ENCODE results near the gene CHRNG.

Gene CHRNG

GRCh38 chr2:232508251-232508650, 31.2 kb upstream of the CHRNG start:
- Histone ChIP-seq H3K18ac (ENCODE audit: low read depth in 1 of 2, low read length in 2 of 2) (no peak overlapping the region), H3K9me3 (ENCODE audit: control insufficient read depth, low read length) (no peaks in the 10 kb centered on the region), H3K23ac (ENCODE audit: low read length in 2 of 2) (no peak overlapping the region), H2AK5ac (ENCODE audit: low read length, severe bottlenecking) (no peak overlapping the region), H3K4me2 (ENCODE audit: low read length, poor library complexity, severe bottlenecking) (no peak overlapping the region), H4K8ac (ENCODE audit: low read length) (no peak overlapping the region), H3K27ac (ENCODE audit: low read length, poor library complexity, severe bottlenecking) (no peak overlapping the region), H3K79me1 (replicated peaks; ENCODE audit: low read length, poor library complexity, severe bottlenecking) (no peaks in the 10 kb centered on the region), H3K36me3 (ENCODE audit: control insufficient read depth in 1 of 2, insufficient read depth in 2 of 2, low read depth in 1 of 2, low read length in 2 of 2) (no peaks in the 10 kb centered on the region), H2BK12ac (ENCODE audit: low read length in 2 of 2) (no peak overlapping the region), H2BK120ac (ENCODE audit: low read depth, low read length) (no peak overlapping the region), H3K27me3 (ENCODE audit: control insufficient read depth in 1 of 2, insufficient read depth in 1 of 2, low read length in 2 of 2) (peaks cover 74 to 81% of the 10 kb centered on the region in 2 experiments), H3K4me3 (ENCODE audit: insufficient read depth in 1 of 2, low read depth in 1 of 2, low read length in 2 of 2) (no peak overlapping the region), H3K14ac (ENCODE audit: low read length in 2 of 2) (no peak overlapping the region), H3K9ac (ENCODE audit: low read length) (no peak overlapping the region), H4K91ac (ENCODE audit: low read length) (no peak overlapping the region), H2BK15ac (ENCODE audit: low read depth, poor library complexity, severe bottlenecking) (no peak overlapping the region), H3K4me1 (ENCODE audit: control insufficient read depth, insufficient read depth, low read depth, low read length) (peaks cover 4% of the 10 kb centered on the region), H2AFZ (ENCODE audit: low read depth, low read length) (no peak overlapping the region), H3K4ac (ENCODE audit: low read depth in 1 of 2, low read length in 2 of 2) (no peak overlapping the region), H2BK5ac (ENCODE audit: low read depth, low read length, poor library complexity, severe bottlenecking) (no peak overlapping the region)
- WGBS = 81% methylated on average over 7 of the region's 7 CpGs
- no peak for DNase-seq

GRCh38 chr2:232511336-232511890, 28.1 kb upstream of the CHRNG start:
- no peaks in the 10 kb centered on the region for H3K79me1 ChIP-seq (replicated peaks; ENCODE audit: low read length, poor library complexity, severe bottlenecking)
- no peak overlapping the region for H2BK15ac ChIP-seq (ENCODE audit: low read depth, poor library complexity, severe bottlenecking)
- no peaks in the 10 kb centered on the region for H3K4me1 ChIP-seq (ENCODE audit: control insufficient read depth, insufficient read depth, low read depth, low read length)
- H2BK5ac ChIP-seq (ENCODE audit: low read depth, low read length, poor library complexity, severe bottlenecking) = no peak overlapping the region
- H3K4ac ChIP-seq (ENCODE audit: low read depth in 1 of 2, low read length in 2 of 2) = no peak overlapping the region
- no peak overlapping the region for H3K27ac ChIP-seq (ENCODE audit: low read length, poor library complexity, severe bottlenecking)
- no peaks in the 10 kb centered on the region for H3K36me3 ChIP-seq (ENCODE audit: control insufficient read depth in 1 of 2, insufficient read depth in 2 of 2, low read depth in 1 of 2, low read length in 2 of 2)
- no peak overlapping the region for H3K14ac ChIP-seq (ENCODE audit: low read length in 2 of 2)
- H3K9ac ChIP-seq (ENCODE audit: low read length) = no peak overlapping the region
- no peak overlapping the region for H3K4me3 ChIP-seq (ENCODE audit: insufficient read depth in 1 of 2, low read depth in 1 of 2, low read length in 2 of 2)
- H3K27me3 ChIP-seq (ENCODE audit: control insufficient read depth in 1 of 2, insufficient read depth in 1 of 2, low read length in 2 of 2) = peaks cover 71 to 73% of the 10 kb centered on the region in 2 experiments
- no peaks in the 10 kb centered on the region for H3K9me3 ChIP-seq (ENCODE audit: control insufficient read depth, low read length)
- H2AFZ ChIP-seq (ENCODE audit: low read depth, low read length) = no peak overlapping the region
- no peak overlapping the region for H3K4me2 ChIP-seq (ENCODE audit: low read length, poor library complexity, severe bottlenecking)
- H4K91ac ChIP-seq (ENCODE audit: low read length) = no peak overlapping the region
- H2BK120ac ChIP-seq (ENCODE audit: low read depth, low read length) = no peak overlapping the region
- no peak overlapping the region for H3K18ac ChIP-seq (ENCODE audit: low read depth in 1 of 2, low read length in 2 of 2)
- no peak overlapping the region for H2AK5ac ChIP-seq (ENCODE audit: low read length, severe bottlenecking)
- H4K8ac ChIP-seq (ENCODE audit: low read length) = no peak overlapping the region
- no peak for DNase-seq
- 78% methylated on average over 11 of the region's 11 CpGs for WGBS
- no peak overlapping the region for H2BK12ac ChIP-seq (ENCODE audit: low read length in 2 of 2)
- H3K23ac ChIP-seq (ENCODE audit: low read length in 2 of 2) = no peak overlapping the region

- 76% methylated on average over 10 of the region's 10 CpGs for WGBS
- no peak overlapping the region for H2BK15ac ChIP-seq (ENCODE audit: low read depth, poor library complexity, severe bottlenecking)
- no peaks in the 10 kb centered on the region for H3K36me3 ChIP-seq (ENCODE audit: control insufficient read depth in 1 of 2, insufficient read depth in 2 of 2, low read depth in 1 of 2, low read length in 2 of 2)
These were observed 26.9 kb upstream of the CHRNG start for GRCh38 chr2:232512602-232513001.

GRCh38 chr2:232513353-232513752, 26.1 kb upstream of the CHRNG start:
- H3K27me3 ChIP-seq (ENCODE audit: control insufficient read depth in 1 of 2, insufficient read depth in 1 of 2, low read length in 2 of 2) = peaks cover 67 to 70% of the 10 kb centered on the region in 2 experiments
- no peaks in the 10 kb centered on the region for H3K4me1 ChIP-seq (ENCODE audit: control insufficient read depth, insufficient read depth, low read depth, low read length)
- H2BK5ac ChIP-seq (ENCODE audit: low read depth, low read length, poor library complexity, severe bottlenecking) = no peak overlapping the region
- H2BK15ac ChIP-seq (ENCODE audit: low read depth, poor library complexity, severe bottlenecking) = no peak overlapping the region
- H3K18ac ChIP-seq (ENCODE audit: low read depth in 1 of 2, low read length in 2 of 2) = no peak overlapping the region
- H3K27ac ChIP-seq (ENCODE audit: low read length, poor library complexity, severe bottlenecking) = no peak overlapping the region
- no peaks in the 10 kb centered on the region for H3K79me1 ChIP-seq (replicated peaks; ENCODE audit: low read length, poor library complexity, severe bottlenecking)
- H3K36me3 ChIP-seq (ENCODE audit: control insufficient read depth in 1 of 2, insufficient read depth in 2 of 2, low read depth in 1 of 2, low read length in 2 of 2) = no peaks in the 10 kb centered on the region
- H4K8ac ChIP-seq (ENCODE audit: low read length) = no peak overlapping the region
- no peak overlapping the region for H3K14ac ChIP-seq (ENCODE audit: low read length in 2 of 2)
- no peak overlapping the region for H4K91ac ChIP-seq (ENCODE audit: low read length)
- 75% methylated on average over 2 of the region's 5 CpGs for WGBS
- H3K4ac ChIP-seq (ENCODE audit: low read depth in 1 of 2, low read length in 2 of 2) = no peak overlapping the region
- H3K9ac ChIP-seq (ENCODE audit: low read length) = no peak overlapping the region
- no peak overlapping the region for H2BK120ac ChIP-seq (ENCODE audit: low read depth, low read length)
- no peak overlapping the region for H3K23ac ChIP-seq (ENCODE audit: low read length in 2 of 2)
- no peaks in the 10 kb centered on the region for H3K9me3 ChIP-seq (ENCODE audit: control insufficient read depth, low read length)
- no peak overlapping the region for H2AK5ac ChIP-seq (ENCODE audit: low read length, severe bottlenecking)
- H3K4me2 ChIP-seq (ENCODE audit: low read length, poor library complexity, severe bottlenecking) = no peak overlapping the region
- no peak overlapping the region for H3K4me3 ChIP-seq (ENCODE audit: insufficient read depth in 1 of 2, low read depth in 1 of 2, low read length in 2 of 2)
- H2BK12ac ChIP-seq (ENCODE audit: low read length in 2 of 2) = no peak overlapping the region
- no peak for DNase-seq
- H2AFZ ChIP-seq (ENCODE audit: low read depth, low read length) = no peak overlapping the region

More at GRCh38 chr2:232512602-232513001, 26.9 kb upstream of the CHRNG start:
- H3K14ac ChIP-seq (ENCODE audit: low read length in 2 of 2) = peak overlapping the region in 1 of 2 experiments; percentile 1
- no peak for DNase-seq
- H2AFZ ChIP-seq (ENCODE audit: low read depth, low read length) = no peak overlapping the region
- H3K27ac ChIP-seq (ENCODE audit: low read length, poor library complexity, severe bottlenecking) = no peak overlapping the region
- H3K9me3 ChIP-seq (ENCODE audit: control insufficient read depth, low read length) = no peaks in the 10 kb centered on the region
- no peak overlapping the region for H2BK12ac ChIP-seq (ENCODE audit: low read length in 2 of 2)
- H3K23ac ChIP-seq (ENCODE audit: low read length in 2 of 2) = no peak overlapping the region
- H3K4ac ChIP-seq (ENCODE audit: low read depth in 1 of 2, low read length in 2 of 2) = no peak overlapping the region
- no peak overlapping the region for H2AK5ac ChIP-seq (ENCODE audit: low read length, severe bottlenecking)
- H3K79me1 ChIP-seq (replicated peaks; ENCODE audit: low read length, poor library complexity, severe bottlenecking) = no peaks in the 10 kb centered on the region
- no peak overlapping the region for H2BK120ac ChIP-seq (ENCODE audit: low read depth, low read length)
- no peak overlapping the region for H3K4me3 ChIP-seq (ENCODE audit: insufficient read depth in 1 of 2, low read depth in 1 of 2, low read length in 2 of 2)
- no peak overlapping the region for H3K4me2 ChIP-seq (ENCODE audit: low read length, poor library complexity, severe bottlenecking)
- no peak overlapping the region for H4K8ac ChIP-seq (ENCODE audit: low read length)
- no peaks in the 10 kb centered on the region for H3K4me1 ChIP-seq (ENCODE audit: control insufficient read depth, insufficient read depth, low read depth, low read length)
- no peak overlapping the region for H2BK5ac ChIP-seq (ENCODE audit: low read depth, low read length, poor library complexity, severe bottlenecking)
- no peak overlapping the region for H3K9ac ChIP-seq (ENCODE audit: low read length)
- H3K18ac ChIP-seq (ENCODE audit: low read depth in 1 of 2, low read length in 2 of 2) = no peak overlapping the region
- H4K91ac ChIP-seq (ENCODE audit: low read length) = no peak overlapping the region
- H3K27me3 ChIP-seq (ENCODE audit: control insufficient read depth in 1 of 2, insufficient read depth in 1 of 2, low read length in 2 of 2) = peaks cover 70 to 71% of the 10 kb centered on the region in 2 experiments

Data from mesenchymal stem cell (in vitro differentiated cells and primary cell).